ENCODE measurements around the gene SNX8. TPM values are rescaled to one million over a fixed set of nuclear protein-coding genes. Genes with fewer than 3 reads are reported as not detected.

Gene SNX8
- total RNA-seq, 1 experiment from 2014 or later = 40.6 TPM

DNA sequence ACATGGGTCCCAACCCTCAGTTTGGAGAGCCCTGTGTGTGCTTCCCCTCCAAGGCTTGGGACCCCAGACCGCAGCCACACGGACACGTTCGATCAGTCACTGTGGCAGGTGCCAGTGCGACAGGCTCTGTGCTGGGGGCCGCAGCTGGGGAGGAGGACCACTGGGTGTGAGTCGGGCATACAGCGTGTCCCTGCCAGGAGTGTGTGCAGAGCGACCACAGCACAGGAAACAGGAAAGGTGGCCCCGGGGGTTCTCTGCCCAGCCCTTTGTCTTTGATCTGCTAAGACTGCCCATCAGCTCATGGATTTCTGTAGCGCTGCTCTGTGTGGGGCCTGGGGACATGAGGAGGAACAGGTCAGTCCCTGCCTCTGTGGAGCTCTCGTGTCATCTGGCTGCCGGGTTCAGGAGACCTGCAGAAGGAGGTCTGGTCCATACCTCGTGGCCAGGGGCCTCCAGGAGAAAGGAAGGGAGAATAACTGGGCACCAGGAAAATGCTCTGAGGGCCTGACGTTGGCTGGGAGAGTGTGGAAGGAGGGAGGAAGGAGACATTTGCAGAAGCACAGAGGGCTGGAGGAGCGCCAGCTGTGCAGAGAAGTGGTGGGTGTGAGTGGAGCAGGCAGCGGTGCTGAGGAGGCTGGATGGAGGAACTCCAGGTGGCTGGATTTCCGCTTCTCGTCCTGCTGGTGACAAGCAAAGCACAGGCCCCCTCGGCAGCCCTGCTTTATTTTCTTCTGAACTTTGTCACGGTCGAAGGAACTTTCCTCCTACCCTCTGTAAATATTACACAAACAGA, 68.2 kb downstream of the SNX8 start:
- H2BK5ac ChIP-seq (ENCODE audit: insufficient read length, low read length) = no peak overlapping the region
- Mint-ChIP-seq H3K27ac (peak overlapping the region; percentile 83 to 92 (median 85); a peak in 5 of 7 replicates), H3K4me1 (peaks cover 11 to 18% of the 10 kb centered on the region in 2 experiments), H3K9me3 (no peaks in the 10 kb centered on the region), H3K36me3 (ENCODE audit: insufficient read depth in 1 of 3, low read depth in 3 of 3) (peaks cover 11 to 33% (median 32%) of the 10 kb centered on the region in 3 experiments), H3K27me3 (ENCODE audit: low read depth) (no peaks in the 10 kb centered on the region; the same call in 1 of the 2 replicates), H3K4me3 (peak overlapping the region in 1 of 2 experiments; percentile 28; a peak in 1 of 5 replicates)
- H3K14ac ChIP-seq (ENCODE audit: insufficient read depth, low read length) = no peak overlapping the region; the same call in 1 of the 2 replicates
- H2BK120ac ChIP-seq (ENCODE audit: low read depth, low read length, poor library complexity, severe bottlenecking) = no peak overlapping the region
- no peak overlapping the region for H3K4ac ChIP-seq (ENCODE audit: low read depth, low read length)
- H2BK20ac ChIP-seq (ENCODE audit: low read depth, low read length, poor library complexity, severe bottlenecking) = no peak overlapping the region
- no peak overlapping the region for H2BK12ac ChIP-seq (ENCODE audit: insufficient read length, low read depth, low read length)
- no peak overlapping the region for H3K23ac ChIP-seq (ENCODE audit: insufficient read length, low read depth, low read length)
- H2AK5ac ChIP-seq (ENCODE audit: insufficient read length, low read length) = no peak overlapping the region
- no peaks in the 10 kb centered on the region for H3K79me1 ChIP-seq (ENCODE audit: insufficient read depth, low read depth, low read length, poor library complexity, severe bottlenecking)
- H3K9me3 ChIP-seq (ENCODE audit: control insufficient read depth, low read depth, low read length) = no peaks in the 10 kb centered on the region
- H3K23me2 ChIP-seq (ENCODE audit: insufficient read length, low read depth, low read length, poor library complexity, severe bottlenecking) = peaks cover 7% of the 10 kb centered on the region
- no peak overlapping the region for H3K18ac ChIP-seq (ENCODE audit: insufficient read length, low read depth, low read length)
- H3T11ph ChIP-seq (ENCODE audit: low read length) = no peak overlapping the region
- H2BK15ac ChIP-seq (ENCODE audit: low read depth, low read length) = no peak overlapping the region
- H4K5ac ChIP-seq (ENCODE audit: insufficient read length, low read depth, low read length) = no peak overlapping the region
- no peak for DNase-seq
- H2AFZ ChIP-seq (ENCODE audit: low read length) = no peak overlapping the region
- H3K9ac ChIP-seq (ENCODE audit: extremely low read depth, insufficient read length, low read length) = no peak overlapping the region
- no peak overlapping the region for H3K56ac ChIP-seq (ENCODE audit: insufficient read length, low read depth, low read length)
- no peak overlapping the region for H3K27ac ChIP-seq (ENCODE audit: insufficient read length, low read depth, low read length)
- no peak overlapping the region for H4K8ac ChIP-seq (replicated peaks; ENCODE audit: insufficient read length, low read depth, low read length)
- TF ChIP-seq, protein P1, sequence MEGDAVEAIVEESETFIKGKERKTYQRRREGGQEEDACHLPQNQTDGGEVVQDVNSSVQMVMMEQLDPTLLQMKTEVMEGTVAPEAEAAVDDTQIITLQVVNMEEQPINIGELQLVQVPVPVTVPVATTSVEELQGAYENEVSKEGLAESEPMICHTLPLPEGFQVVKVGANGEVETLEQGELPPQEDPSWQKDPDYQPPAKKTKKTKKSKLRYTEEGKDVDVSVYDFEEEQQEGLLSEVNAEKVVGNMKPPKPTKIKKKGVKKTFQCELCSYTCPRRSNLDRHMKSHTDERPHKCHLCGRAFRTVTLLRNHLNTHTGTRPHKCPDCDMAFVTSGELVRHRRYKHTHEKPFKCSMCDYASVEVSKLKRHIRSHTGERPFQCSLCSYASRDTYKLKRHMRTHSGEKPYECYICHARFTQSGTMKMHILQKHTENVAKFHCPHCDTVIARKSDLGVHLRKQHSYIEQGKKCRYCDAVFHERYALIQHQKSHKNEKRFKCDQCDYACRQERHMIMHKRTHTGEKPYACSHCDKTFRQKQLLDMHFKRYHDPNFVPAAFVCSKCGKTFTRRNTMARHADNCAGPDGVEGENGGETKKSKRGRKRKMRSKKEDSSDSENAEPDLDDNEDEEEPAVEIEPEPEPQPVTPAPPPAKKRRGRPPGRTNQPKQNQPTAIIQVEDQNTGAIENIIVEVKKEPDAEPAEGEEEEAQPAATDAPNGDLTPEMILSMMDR (conservative IDR thresholded peaks at IDR 0.05) = no peak
- H4K91ac ChIP-seq (ENCODE audit: insufficient read length, low read depth, low read length) = no peak overlapping the region
- no peak overlapping the region for H3K4me2 ChIP-seq (ENCODE audit: insufficient read depth, insufficient read length, low read length)
- H3K27me3 ChIP-seq (ENCODE audit: insufficient read depth, low read length) = no peaks in the 10 kb centered on the region
- H3K79me2 ChIP-seq (ENCODE audit: insufficient read depth, low read length) = peaks cover 4% of the 10 kb centered on the region; the same call in 1 of the 2 replicates
- no peaks in the 10 kb centered on the region for H4K20me1 ChIP-seq (ENCODE audit: control insufficient read depth, insufficient read depth, insufficient read length)
- no peaks in the 10 kb centered on the region; the same call in 1 of the 2 replicates for H3K4me1 ChIP-seq (ENCODE audit: insufficient read depth, low read length)
- no CpG with 5 or more reads among the region's 22 CpGs for WGBS (ENCODE audit: extremely low coverage, insufficient read length, low lambda C conversion rate)

All from H9 (cell line).